Measurements from ENCODE around the gene RBPJ. TPM values are rescaled to one million over a fixed set of nuclear protein-coding genes. Genes with fewer than 3 reads are reported as not detected.

RBPJ gene
- total RNA-seq, 4 donors from 2014 or later = 115 to 214 (median 173) TPM

DNA sequence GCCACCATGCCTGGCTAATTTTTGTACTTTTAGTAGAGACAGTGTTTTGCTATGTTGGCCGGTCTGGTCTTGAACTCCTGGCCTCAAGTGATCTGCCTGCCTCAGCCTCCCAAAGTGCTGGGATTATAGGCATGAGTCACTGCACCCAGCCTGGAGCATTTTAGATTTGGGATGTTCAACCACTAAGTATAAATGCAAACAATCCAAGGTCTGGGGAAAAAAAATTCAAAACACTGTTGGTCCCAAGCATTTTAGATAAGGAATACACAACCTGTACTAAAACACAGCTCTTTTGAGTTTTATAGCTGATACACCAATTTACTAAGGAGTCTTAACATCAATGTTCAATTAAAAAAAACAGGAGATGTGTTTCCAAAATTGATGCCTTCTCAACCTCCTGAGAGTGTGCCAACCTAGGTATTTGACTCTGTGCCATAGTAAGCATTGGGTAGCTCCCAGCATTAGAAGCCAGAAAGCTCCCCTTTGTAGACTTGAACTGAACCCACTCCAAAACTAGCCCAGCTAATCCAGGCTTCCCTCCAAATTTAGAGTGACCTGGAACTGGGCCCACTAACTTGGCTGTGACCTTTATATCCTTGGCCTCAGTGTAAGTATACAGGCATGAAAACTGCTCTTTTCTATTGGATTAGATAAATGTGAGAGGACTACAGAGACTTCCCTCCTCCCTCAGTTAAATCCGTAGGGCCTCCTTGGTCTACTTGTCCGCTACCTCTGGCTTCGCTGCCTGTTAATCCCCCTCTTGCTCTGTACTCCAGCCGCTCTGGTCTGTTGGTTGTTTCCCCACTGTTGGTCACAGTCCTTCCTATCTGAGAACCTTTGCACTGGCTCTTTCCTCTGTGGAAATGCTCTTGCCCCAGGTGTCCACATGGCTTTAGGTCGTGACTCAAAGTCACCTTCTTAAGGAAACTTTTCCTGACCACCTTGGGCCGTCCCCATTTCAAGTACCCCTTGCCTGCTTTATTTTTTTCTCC is 91.9 kb downstream of the RBPJ start:
- TF ChIP-seq, protein P1, sequence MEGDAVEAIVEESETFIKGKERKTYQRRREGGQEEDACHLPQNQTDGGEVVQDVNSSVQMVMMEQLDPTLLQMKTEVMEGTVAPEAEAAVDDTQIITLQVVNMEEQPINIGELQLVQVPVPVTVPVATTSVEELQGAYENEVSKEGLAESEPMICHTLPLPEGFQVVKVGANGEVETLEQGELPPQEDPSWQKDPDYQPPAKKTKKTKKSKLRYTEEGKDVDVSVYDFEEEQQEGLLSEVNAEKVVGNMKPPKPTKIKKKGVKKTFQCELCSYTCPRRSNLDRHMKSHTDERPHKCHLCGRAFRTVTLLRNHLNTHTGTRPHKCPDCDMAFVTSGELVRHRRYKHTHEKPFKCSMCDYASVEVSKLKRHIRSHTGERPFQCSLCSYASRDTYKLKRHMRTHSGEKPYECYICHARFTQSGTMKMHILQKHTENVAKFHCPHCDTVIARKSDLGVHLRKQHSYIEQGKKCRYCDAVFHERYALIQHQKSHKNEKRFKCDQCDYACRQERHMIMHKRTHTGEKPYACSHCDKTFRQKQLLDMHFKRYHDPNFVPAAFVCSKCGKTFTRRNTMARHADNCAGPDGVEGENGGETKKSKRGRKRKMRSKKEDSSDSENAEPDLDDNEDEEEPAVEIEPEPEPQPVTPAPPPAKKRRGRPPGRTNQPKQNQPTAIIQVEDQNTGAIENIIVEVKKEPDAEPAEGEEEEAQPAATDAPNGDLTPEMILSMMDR (IDR thresholded peaks at IDR 0.05; ENCODE audit: low read depth) = no peak

DNA sequence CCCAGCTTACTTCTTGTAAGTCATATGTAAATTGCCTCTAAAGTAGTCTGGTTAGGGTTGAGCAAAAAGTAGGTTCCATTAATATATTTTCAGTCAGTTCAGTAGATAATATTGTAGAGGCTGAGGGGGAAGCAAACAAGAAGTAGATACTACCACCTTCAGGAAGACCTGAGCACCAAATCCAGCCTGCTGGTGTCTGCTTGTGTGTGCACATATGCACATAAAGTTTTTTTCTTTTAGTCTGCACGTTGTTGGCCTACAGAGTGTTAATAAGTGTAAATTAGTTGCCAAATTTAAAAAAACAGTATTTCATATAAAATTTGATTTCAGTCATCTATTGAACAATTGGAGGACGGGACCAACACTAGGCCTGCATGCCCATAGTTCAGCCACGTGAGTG is 92.8 kb downstream of the RBPJ start:
- TF ChIP-seq, protein P1 (IDR thresholded peaks at IDR 0.05; ENCODE audit: low read depth) = no peak

DNA sequence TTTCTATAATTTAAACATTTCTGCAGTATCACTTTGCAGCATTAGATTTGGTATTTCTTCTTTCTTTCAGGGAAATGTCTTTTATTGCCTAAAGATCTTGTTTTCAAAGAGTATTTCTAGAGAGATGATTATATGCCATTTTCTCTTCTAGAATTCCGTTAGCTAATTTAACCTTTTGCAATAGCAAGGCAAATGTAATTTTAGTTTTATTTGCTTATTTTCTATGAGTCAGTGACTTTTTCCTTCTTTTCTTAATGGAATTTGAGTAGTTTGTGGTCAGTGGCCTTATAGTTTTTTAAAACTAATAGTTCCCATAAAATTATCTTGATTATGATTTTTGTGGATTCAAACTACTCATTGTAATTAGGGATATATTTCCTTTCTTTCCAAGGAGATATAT is 97.3 kb downstream of the RBPJ start:
- TF ChIP-seq, protein P1 (IDR thresholded peaks at IDR 0.05; ENCODE audit: low read depth) = no peak

DNA sequence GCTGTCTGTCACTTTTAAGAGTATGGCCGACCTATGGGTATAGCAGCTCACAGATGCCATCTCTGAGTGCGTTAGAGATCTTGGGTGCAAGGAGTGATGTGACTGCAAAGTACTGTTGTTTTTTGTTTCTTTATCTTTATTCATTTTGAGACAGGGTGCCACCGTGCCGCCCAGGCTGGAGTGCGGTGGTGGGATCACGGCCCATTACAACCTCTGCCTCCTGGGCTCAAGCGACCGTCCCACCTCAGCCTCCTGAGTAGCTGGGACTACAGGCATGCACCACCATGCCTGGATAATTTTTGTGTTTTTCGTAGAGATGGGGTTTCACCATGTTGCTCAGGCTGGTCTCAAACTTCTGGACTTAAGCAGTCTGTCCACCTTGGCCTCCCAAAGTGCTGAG is 98.0 kb downstream of the RBPJ start:
- TF ChIP-seq, protein P1 (IDR thresholded peaks at IDR 0.05; ENCODE audit: low read depth) = no peak

DNA sequence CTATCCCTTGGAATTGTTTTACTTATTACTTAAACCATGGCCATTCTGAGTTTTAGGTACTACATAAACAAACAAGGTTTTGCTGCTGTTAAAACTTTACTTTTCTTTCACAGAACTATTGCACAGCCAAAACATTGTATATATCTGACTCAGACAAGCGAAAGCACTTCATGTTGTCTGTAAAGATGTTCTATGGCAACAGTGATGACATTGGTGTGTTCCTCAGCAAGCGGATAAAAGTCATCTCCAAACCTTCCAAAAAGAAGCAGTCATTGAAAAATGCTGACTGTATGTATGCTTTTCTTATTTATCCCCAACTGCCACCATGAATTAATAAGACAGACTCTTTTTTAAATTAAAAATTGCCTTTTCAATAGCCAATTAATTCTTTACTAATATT is 99.6 kb downstream of the RBPJ start:
- TF ChIP-seq, protein P1 (IDR thresholded peaks at IDR 0.05; ENCODE audit: low read depth) = no peak

DNA sequence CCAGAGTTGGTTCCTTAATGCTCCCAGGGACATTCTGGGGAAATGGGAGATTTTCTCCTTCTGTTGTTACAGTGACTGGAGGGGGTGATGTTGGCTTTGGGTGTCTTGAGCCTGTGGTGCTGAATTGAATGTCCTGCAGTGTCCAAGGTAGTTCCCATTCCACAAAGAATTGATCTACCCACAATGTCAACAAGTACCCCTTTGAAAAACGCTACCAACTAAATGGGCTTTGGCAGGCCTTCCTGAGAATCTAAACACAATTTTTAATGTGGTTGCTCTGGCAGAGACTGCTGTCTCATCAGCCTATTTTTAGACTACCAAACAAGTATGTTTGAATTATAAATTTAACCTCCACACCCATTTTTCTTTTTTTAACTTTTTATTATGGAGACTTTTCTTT is 100.1 kb downstream of the RBPJ start:
- TF ChIP-seq, protein P1 (IDR thresholded peaks at IDR 0.05; ENCODE audit: low read depth) = no peak

DNA sequence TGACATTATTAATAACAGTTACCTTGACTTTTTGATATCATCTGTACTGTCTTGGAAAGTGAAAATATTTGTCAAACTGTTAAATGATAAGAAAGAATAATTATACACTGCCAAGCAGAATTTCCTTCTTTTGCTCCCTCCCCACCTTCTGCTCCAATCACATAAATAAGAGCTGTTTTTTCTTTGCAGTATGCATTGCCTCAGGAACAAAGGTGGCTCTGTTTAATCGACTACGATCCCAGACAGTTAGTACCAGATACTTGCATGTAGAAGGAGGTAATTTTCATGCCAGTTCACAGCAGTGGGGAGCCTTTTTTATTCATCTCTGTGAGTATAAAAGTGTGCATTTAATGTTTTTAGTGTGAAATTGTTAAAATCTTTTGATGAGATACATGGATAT is 103.3 kb downstream of the RBPJ start:
- TF ChIP-seq, protein P1 (IDR thresholded peaks at IDR 0.05; ENCODE audit: low read depth) = no peak
